Measurements from ENCODE around the gene SDK1.
"Not testable (repeated sequence)": the region's sequence is repeated elsewhere in the genome, so short reads cannot be mapped to it uniquely, and the experiment has no call there.

The SDK1 gene

GRCh38 chr7:4308205-4308590 is 1007.1 kb downstream of the SDK1 start:
- DNase-seq, result no peak

- not testable (repeated sequence) for DNase-seq
Observed at GRCh38 chr7:4313911-4314310, 1012.9 kb downstream of the SDK1 start.

GRCh38 chr7:4314316-4314715 is 1013.3 kb downstream of the SDK1 start:
- DNase-seq, result not testable (repeated sequence)

All from T1000 (cell line).